ENCODE data around the gene PCDHGB2.

DNA sequence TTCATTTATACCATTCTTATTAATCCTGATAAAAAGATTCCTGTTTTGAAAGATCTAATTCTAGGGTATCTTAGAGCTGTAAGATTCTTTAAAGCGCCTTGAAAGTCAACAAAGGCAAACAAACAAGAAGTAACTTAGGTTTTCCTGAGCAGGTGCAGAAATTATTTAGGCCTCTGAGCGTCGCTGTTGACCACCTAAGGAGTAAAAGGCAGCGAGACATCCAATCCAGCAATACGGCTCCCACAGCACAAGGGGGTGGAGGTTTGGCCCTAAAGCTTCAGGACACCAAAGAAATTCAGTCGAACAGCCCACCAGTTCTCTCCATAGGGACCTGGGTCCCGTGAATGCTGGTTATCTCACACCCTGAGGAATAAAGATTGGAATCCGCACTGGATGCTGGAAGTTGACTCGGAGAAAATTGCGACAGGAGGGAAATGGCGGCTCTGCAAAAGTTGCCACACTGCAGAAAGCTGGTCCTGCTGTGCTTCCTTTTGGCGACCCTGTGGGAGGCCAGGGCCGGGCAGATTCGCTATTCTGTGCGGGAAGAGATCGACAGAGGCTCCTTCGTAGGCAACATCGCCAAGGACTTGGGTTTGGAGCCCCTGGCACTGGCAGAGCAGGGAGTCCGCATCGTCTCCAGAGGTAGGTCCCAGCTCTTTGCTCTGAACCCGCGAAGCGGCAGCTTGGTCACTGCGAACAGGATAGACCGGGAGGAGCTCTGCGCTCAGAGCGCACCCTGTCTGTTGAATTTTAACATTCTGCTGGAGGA is 21.1 kb upstream of the PCDHGB2 start, which contains the start of gene PCDHGA2:
- TF ChIP-seq, protein P1, sequence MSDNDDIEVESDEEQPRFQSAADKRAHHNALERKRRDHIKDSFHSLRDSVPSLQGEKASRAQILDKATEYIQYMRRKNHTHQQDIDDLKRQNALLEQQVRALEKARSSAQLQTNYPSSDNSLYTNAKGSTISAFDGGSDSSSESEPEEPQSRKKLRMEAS (IDR thresholded peaks at IDR 0.05): no peak
- TF ChIP-seq TCF12 (IDR thresholded peaks at IDR 0.05; ENCODE audit: low read depth) (no peak), TAF1 (IDR thresholded peaks at IDR 0.05; ENCODE audit: low read depth) (no peak), CREB1 (IDR thresholded peaks at IDR 0.05; ENCODE audit: low read depth) (no peak), TEAD4 (IDR thresholded peaks at IDR 0.05) (no peak)

Data from Ishikawa (cell line).